Activated naive CD8-positive, alpha-beta T cell (primary cell): ENCODE results near the gene SKOR1.
A peak's percentile ranks its signal among the peaks of the same experiment; 100 is the strongest.

ENCODE experiments used
- H3K27ac Mint-ChIP-seq: one replicate; pipeline ENCODE4 v1.8.0; 2021; ENCODE audit warnings: mixed read lengths
- H3K27me3 Mint-ChIP-seq: one replicate; pipeline ENCODE4 v1.8.0; 2021; ENCODE audit warnings: mixed read lengths
- H3K36me3 Mint-ChIP-seq: one replicate; pipeline ENCODE4 v1.8.0; 2021; ENCODE audit warnings: mixed read lengths
- H3K4me1 Mint-ChIP-seq: one replicate; pipeline ENCODE4 v1.8.0; 2021; ENCODE audit warnings: low read depth, mixed read lengths
- H3K4me3 Mint-ChIP-seq: one replicate; pipeline ENCODE4 v1.8.0; 2021; ENCODE audit warnings: mild to moderate bottlenecking, mixed read lengths
- H3K9me3 Mint-ChIP-seq: one replicate; pipeline ENCODE4 v1.8.0; 2021; ENCODE audit warnings: low read depth, mixed read lengths

Gene SKOR1

GRCh38 chr15:67884009-67884408 is 58.7 kb downstream of the SKOR1 start:
- Mint-ChIP-seq H3K27me3 (peaks cover 10% of the 10 kb centered on the region), H3K4me3 (peak overlapping the region; percentile 63), H3K9me3 (no peaks in the 10 kb centered on the region), H3K27ac (no peak overlapping the region), H3K36me3 (no peaks in the 10 kb centered on the region), H3K4me1 (peaks cover 22% of the 10 kb centered on the region)
